WI38 (cell line): Measurements from ENCODE around the gene GMPPA.

ENCODE experiments used
- H3K4me3 ChIP-seq: 2 replicates; pipeline ENCODE4 v1.5.1; 2011; ENCODE audit warnings: low read depth, mild to moderate bottlenecking, control low read depth, low read length
- TF ChIP-seq, protein P1 (sequence below): IDR thresholded peaks from 2 replicates; pipeline ENCODE4 v1.5.1; 2012; ENCODE audit warnings: low read depth, mild to moderate bottlenecking, control low read depth, low read length

The GMPPA gene

DNA sequence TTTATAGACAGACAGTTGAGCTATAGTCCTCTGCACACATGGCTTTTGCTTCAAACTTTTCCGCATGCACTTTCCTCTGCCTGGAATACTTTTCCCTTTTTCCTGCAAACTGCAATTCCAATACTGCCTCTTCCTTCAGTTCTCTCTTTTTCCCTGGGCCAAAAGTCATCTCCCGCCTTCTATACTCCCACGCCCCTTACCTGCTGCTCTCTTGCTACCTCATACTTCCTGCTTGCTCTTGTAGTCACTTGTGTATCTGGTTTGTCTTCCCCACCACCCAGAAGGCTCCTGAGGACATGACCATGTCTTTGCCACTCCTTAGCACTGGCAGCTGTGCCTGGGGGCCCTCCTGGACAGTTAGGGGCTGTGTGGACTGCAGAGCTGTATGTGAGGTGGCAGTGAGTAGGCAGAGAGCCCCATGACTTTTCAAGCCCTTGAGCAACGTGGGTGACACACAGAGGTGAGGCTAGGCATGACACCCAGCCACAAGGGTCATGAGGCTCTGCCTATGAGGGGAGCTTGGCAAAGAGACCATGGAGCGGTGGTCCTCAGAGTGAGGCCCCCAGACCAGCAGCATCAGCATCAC, 40.8 kb upstream of the GMPPA start:
- TF ChIP-seq, protein P1, sequence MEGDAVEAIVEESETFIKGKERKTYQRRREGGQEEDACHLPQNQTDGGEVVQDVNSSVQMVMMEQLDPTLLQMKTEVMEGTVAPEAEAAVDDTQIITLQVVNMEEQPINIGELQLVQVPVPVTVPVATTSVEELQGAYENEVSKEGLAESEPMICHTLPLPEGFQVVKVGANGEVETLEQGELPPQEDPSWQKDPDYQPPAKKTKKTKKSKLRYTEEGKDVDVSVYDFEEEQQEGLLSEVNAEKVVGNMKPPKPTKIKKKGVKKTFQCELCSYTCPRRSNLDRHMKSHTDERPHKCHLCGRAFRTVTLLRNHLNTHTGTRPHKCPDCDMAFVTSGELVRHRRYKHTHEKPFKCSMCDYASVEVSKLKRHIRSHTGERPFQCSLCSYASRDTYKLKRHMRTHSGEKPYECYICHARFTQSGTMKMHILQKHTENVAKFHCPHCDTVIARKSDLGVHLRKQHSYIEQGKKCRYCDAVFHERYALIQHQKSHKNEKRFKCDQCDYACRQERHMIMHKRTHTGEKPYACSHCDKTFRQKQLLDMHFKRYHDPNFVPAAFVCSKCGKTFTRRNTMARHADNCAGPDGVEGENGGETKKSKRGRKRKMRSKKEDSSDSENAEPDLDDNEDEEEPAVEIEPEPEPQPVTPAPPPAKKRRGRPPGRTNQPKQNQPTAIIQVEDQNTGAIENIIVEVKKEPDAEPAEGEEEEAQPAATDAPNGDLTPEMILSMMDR: no peak
- no peak overlapping the region for H3K4me3 ChIP-seq

DNA sequence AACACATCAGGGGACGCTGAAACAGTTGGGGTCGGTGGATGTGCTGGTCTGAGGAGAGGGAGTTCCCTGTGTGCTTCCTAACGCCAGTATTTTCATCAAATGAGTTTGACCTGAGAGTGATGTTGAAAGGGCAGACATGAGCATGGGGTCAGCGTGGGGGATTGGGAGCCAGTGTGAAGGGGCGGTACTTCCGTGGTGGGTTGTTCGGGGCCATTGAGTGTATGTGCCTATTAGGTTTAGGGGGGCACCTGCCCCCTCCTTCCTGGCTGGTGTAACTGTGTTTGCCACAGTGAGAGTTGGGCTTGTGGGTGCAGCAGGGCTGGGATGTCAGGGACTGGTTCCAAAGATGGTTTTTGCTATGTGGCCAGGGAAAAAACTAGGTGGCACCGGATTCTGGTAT, 39.7 kb upstream of the GMPPA start:
- H3K4me3 ChIP-seq: no peak overlapping the region
- TF ChIP-seq, protein P1: no peak

DNA sequence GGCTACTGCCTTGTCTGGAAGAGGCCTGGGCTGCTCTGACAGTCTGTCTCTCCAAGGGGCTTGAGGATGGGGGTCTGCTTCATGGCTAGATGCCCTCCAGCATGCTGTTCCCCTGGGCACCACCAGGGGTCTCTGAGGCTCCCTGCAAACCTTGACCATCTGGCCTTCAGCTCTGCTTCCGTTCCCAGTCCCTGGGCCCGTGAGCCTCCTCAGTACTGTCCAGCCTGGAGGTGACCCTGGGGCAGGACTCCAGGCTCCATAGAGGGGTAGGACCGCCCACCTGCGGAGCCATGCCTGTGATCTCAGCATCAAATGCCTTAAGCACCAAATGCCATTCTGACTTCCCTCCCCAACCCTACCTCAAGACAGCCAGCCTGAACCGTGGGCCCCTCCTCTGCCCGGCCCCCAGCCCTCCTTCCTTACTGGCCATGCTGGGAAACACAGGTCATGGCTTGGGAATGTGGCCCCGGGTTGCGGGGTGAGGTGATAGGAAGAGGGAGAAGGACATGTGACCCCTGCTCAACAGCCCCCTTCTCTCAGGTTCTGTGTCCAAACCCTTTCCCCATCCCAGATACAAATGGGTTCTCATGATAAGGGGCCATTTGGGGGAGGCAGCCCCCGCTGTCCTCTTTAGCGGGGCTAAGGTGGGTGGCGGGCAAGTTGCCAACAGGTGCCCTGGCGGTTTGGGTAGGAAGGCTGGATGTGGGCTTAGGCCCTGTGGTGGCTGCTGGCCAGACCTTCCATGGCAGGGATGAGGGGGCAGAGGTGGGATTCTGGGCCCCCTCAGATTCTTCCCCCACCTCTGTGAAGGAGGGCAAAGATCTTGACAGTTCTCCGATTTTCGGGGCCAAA, 39.0 kb upstream of the GMPPA start:
- no peak overlapping the region for H3K4me3 ChIP-seq
- TF ChIP-seq, protein P1: peak; percentile 99

DNA sequence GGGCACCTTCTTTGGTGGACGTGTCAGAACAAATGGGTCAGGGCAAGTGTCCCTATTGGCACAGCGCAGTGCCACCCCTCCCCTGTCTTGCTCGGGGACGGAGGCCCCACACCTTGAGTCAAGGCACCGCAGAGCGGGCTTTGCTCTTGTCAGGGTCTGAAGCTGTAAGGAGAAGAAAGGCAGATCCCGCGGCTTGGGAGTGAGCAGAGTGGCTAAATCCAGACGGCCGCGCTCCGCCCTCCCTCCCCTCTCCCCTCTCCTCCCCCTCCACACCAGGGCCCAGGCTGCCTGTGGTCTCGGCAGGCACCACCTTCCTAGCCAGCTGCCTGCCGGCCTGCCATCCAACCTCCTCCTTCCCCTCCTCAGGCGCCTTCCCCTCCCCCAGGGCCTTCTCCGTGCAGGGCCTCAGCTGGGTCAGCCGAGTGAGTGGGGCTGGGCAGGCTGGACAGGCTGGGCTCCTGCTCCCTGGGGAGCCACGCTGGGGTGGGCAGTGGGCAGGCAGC, 38.2 kb upstream of the GMPPA start:
- TF ChIP-seq, protein P1: no peak
- no peak overlapping the region for H3K4me3 ChIP-seq

DNA sequence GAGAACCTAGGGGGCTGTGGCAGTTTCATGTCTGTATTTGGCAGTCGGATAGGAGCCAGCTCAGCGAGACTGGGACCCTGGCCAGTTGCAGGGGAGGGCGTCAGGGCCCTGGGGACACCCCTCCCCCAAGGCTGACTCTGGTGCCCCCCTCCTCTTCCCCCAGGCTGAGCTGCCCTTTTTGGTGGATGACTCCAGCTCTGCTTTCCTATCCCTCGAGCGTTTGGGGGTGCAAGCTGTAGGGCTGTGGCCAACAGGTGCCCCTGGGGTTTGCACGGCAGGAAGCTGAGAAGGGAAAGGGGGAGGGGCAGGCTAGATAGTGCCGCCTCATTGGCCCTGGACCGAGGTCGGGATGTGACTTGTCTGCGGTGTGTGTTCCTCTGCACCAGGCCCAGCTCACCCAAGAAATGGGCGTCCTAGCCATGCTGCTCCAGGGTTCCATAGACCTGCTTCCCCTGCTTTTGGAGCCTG, 37.6 kb upstream of the GMPPA start:
- TF ChIP-seq, protein P1: no peak
- H3K4me3 ChIP-seq: no peak overlapping the region

DNA sequence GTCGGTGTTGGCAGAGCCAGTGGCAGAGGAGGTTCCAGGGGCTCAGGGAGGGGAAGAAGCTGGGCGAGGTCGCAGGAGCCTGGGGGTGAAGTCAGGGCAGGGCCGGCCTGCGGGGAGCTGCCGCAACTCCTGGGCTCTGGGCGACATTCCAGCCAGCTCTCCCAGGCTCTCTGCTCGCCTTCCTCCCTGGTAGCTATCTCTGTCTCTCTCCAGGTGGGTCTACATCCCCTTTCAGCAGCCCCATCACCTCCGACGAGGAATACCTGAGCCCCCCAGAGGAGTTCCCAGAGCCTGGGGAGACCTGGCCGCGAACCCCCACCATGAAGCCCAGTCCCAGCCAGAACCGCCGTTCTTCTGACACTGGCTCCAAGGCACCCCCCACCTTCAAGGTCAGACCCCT, 37.0 kb upstream of the GMPPA start:
- TF ChIP-seq, protein P1: no peak

DNA sequence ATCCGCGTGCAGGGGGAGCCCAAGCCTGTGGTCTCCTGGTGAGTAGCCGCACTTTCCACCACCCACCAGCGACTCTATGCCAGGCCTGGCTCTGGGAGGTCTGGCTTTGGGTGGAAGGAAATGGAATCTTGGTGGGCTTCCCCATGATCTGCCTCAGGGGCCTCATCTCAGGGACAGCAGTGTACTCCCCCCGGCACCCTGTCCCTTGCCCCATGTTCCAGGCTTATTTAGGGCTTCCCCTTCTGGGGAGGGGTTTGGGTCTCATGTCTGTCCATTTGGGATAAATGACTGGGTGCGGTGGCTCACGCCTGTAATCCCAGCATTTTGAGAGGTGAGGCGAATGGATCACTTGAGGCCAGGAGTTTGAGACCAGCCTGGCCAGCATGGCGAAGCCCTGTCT, 36.3 kb upstream of the GMPPA start:
- TF ChIP-seq, protein P1: no peak
- H3K4me3 ChIP-seq: no peak overlapping the region

More for the DNA sequence above, 37.0 kb upstream of the GMPPA start:
- H3K4me3 ChIP-seq: no peak overlapping the region
